K562 (cell line): ENCODE measurements around the gene NABP2. TPM values are rescaled to one million over a fixed set of nuclear protein-coding genes. Genes with fewer than 3 reads are reported as not detected.

Experiments
- CHCHD3 ChIP-seq: fragments of 250-450 bp; sonication (Bioruptor Pico); IDR thresholded peaks from 2 replicates; pipeline ENCODE4 v2.1.2; 2022; ENCODE audit warnings: mild to moderate bottlenecking
- CREB1 ChIP-seq, 2 experiments: sonication (generic) in 1 of 2; formaldehyde crosslinking in 1 of 2; IDR thresholded peaks; 2 replicates each; pipeline versions ENCODE4 v1.6.1 to v1.8.0; 2012 to 2022; ENCODE audit warnings: inconsistent platforms in 1 of 2, mild to moderate bottlenecking in 1 of 2, missing genetic modification reagents in 1 of 2, moderate library complexity in 1 of 2
- CXXC5 ChIP-seq: fragments of 250-450 bp; sonication (Bioruptor Pico); IDR thresholded peaks from 2 replicates; pipeline ENCODE4 v1.8.0; 2022; ENCODE audit warnings: inconsistent platforms, mild to moderate bottlenecking, moderate library complexity
- ETV5 ChIP-seq: sonication (generic); formaldehyde crosslinking; IDR thresholded peaks from 2 replicates; pipeline ENCODE4 v1.4.0; 2020; ENCODE audit warnings: low read depth, mild to moderate bottlenecking, missing genetic modification reagents
- FOS ChIP-seq: IDR thresholded peaks from 3 replicates; pipeline ENCODE4 v1.6.1; 2011; ENCODE audit not compliant: insufficient read length; ENCODE audit errors: extremely low read depth
- FUS ChIP-seq: fragments of 200-400 bp; formaldehyde crosslinking; optimal IDR thresholded peaks from 2 replicates; pipeline ENCODE3; 2017; ENCODE audit warnings: low read depth, low read length
- ILF3 ChIP-seq: fragments of 450-650 bp; IDR thresholded peaks from 2 replicates; pipeline ENCODE4 v1.6.1; 2018; ENCODE audit warnings: antibody characterized with exemption, mild to moderate bottlenecking, moderate library complexity, borderline replicate concordance
- MNT ChIP-seq, 2 experiments: fragments of 450-650 bp; conservative IDR thresholded peaks; 2 replicates each; pipeline ENCODE4 v1.6.1; 2017; ENCODE audit warnings: mild to moderate bottlenecking in 2 of 2, moderate library complexity in 2 of 2
- MYNN ChIP-seq, 2 experiments: sonication (generic); formaldehyde crosslinking in 1 of 2; IDR thresholded peaks; 2 replicates each; pipeline versions ENCODE4 v1.5.0 to v1.6.1; 2016 to 2020; ENCODE audit warnings: antibody characterized with exemption in 1 of 2, missing genetic modification reagents in 1 of 2
- NFIC ChIP-seq: fragments of 450-650 bp; IDR thresholded peaks from 2 replicates; pipeline ENCODE4 v1.6.1; 2017; ENCODE audit warnings: mild to moderate bottlenecking, inconsistent platforms
- NFRKB ChIP-seq: fragments of 450-650 bp; IDR thresholded peaks from 2 replicates; pipeline ENCODE4 v1.6.1; 2016; ENCODE audit warnings: low read depth
- SFPQ ChIP-seq: fragments of 200-400 bp; formaldehyde crosslinking; IDR thresholded peaks from 2 replicates; pipeline ENCODE4 v1.6.1; 2017; ENCODE audit warnings: mild to moderate bottlenecking, low read depth, low read length, moderate library complexity
- SRF ChIP-seq, 2 experiments: fragments of 250-450, 450-650 bp in 1 of 2; sonication (Bioruptor Pico) in 1 of 2; sonication (generic) in 1 of 2; formaldehyde crosslinking; IDR thresholded peaks; 2 replicates each; pipeline versions ENCODE4 v1.5.0 to v1.5.1; 2020 to 2022; ENCODE audit warnings: mild to moderate bottlenecking in 1 of 2, missing genetic modification reagents in 1 of 2
- TAL1 ChIP-seq: fragments of 450-650 bp; IDR thresholded peaks from 2 replicates; pipeline ENCODE4 v1.6.1; 2016; ENCODE audit warnings: mild to moderate bottlenecking
- TEAD2 ChIP-seq: fragments of 450-650 bp; IDR thresholded peaks from 2 replicates; pipeline ENCODE4 v1.6.1; 2016; ENCODE audit warnings: missing genetic modification characterization, control low read depth, missing compliant biosample characterization
- ZFP30 ChIP-seq: fragments of 250-450 bp; sonication (Bioruptor Pico); IDR thresholded peaks from 2 replicates; pipeline ENCODE4 v1.8.0; 2022; ENCODE audit warnings: moderate library complexity, mild to moderate bottlenecking, inconsistent platforms, borderline replicate concordance
- ZNF184 ChIP-seq: sonication (generic); formaldehyde crosslinking; IDR thresholded peaks from 2 replicates; pipeline ENCODE4 v1.5.0; 2020; ENCODE audit warnings: missing genetic modification reagents
- ZNF274 ChIP-seq: IDR thresholded peaks from 2 replicates; pipeline ENCODE4 v1.6.1; 2011; ENCODE audit warnings: low read depth, mild to moderate bottlenecking, low read length, moderate library complexity, borderline replicate concordance
- ZNF589 ChIP-seq: fragments of 200-800 bp; sonication (Bioruptor generic); IDR thresholded peaks from 2 replicates; pipeline ENCODE4 v1.6.1; 2016; ENCODE audit warnings: low read depth, missing genetic modification characterization, missing compliant biosample characterization
- ZNF592 ChIP-seq: fragments of 450-650 bp; IDR thresholded peaks from 2 replicates; pipeline ENCODE4 v1.6.1; 2017; ENCODE audit warnings: antibody characterized with exemption, mild to moderate bottlenecking
- polyA plus RNA-seq, 8 experiments: library from polyadenylated mRNA; depleted of rRNA in 4 of 8; stranded (reverse) in 5 of 8; unstranded in 3 of 8; fragments of >200 nt; fragmentation: Nextera tagmentation in 2 of 8; fragmentation: Illumina TruSeq in 1 of 8; extraction: Ambion mirVana in 2 of 8; extraction: Trizol in 1 of 8; gene quantifications; 2 replicates each; pipeline versions ENCODE4 v1.2.1 to v1.2.3, GENCODE V29; 2011 to 2014; ENCODE audit warnings: inconsistent platforms in 1 of 8, missing spikeins in 1 of 8
- total RNA-seq, 7 experiments: library from RNA; depleted of rRNA in 6 of 7; stranded (reverse); fragments of >200 nt in 6 of 7; fragmentation: Illumina TruSeq in 2 of 7; extraction: Trizol in 2 of 7; gene quantifications; 2 replicates each; pipeline versions ENCODE4 v1.2.1 to v1.2.3, GENCODE V29; 2011 to 2021; ENCODE audit warnings: low replicate concordance in 1 of 7

The NABP2 gene
- total and polyA plus RNA-seq, 9 of the 15 experiments (the other 6 are each of a cell fraction or from before 2014, with no cell fraction given), result 11.3 to 60.6 (median 43.5) TPM

GRCh38 chr12:56221757-56222530 is 2.2 kb upstream of the NABP2 start, which contains the start of gene RNF41 (continued):
- TF ChIP-seq ZNF592, result peak; percentile 70; the same call in 1 of the 2 replicates
- TF ChIP-seq MNT (conservative IDR thresholded peaks at IDR 0.05), result peak; percentile 17 to 78; a peak in 3 of 4 replicates
- no peak for TF ChIP-seq FOS
- TF ChIP-seq FUS, result no peak
- TF ChIP-seq NFIC, result no peak
- TF ChIP-seq NFRKB, result no peak; the same call in 1 of the 2 replicates
- TF ChIP-seq ZNF184, result no peak
- no peak; a peak in 1 of 4 replicates for TF ChIP-seq SRF (CRISPR knock-in tag; IDR thresholded peaks at IDR 0.05)
- TF ChIP-seq TAL1, result no peak
- TF ChIP-seq SFPQ, result no peak
- no peak for TF ChIP-seq CHCHD3 (CRISPR knock-in tag)
- no peak for TF ChIP-seq ZFP30
- peak; percentile 82 for TF ChIP-seq CREB1 (IDR thresholded peaks at IDR 0.05)
- TF ChIP-seq CREB1 (CRISPR knock-in tag; IDR thresholded peaks at IDR 0.05), result peak; percentile 81
- no peak for TF ChIP-seq ILF3
- TF ChIP-seq MYNN (IDR thresholded peaks at IDR 0.05), result 0 out of 2 replicates have a peak, but pooled peaks have one; percentile 12
- no peak for TF ChIP-seq MYNN (CRISPR knock-in tag; IDR thresholded peaks at IDR 0.05)
- TF ChIP-seq ZNF589 (CRISPR knock-in tag), result no peak
- no peak for TF ChIP-seq ZNF274
- TF ChIP-seq ETV5 (CRISPR knock-in tag), result peak; percentile 50; the same call in 1 of the 2 replicates
- TF ChIP-seq TEAD2 (tag), result no peak
- TF ChIP-seq CXXC5 (CRISPR knock-in tag), result peak; percentile 61
